Testis (tissue), 2 donors: Measurements from ENCODE around the gene JAK3.

ENCODE experiments used
- CTCF ChIP-seq, 3 experiments: fragments of 450-650 bp in 2 of 3; fragments of 200-600 bp in 1 of 3; sonication (generic) in 1 of 3; IDR thresholded peaks; one replicate each; pipeline ENCODE4 v1.5.1; 2016 to 2019; ENCODE audit warnings: antibody characterized with exemption in 3 of 3, mild to moderate bottlenecking in 2 of 3, moderate library complexity in 1 of 3
- POLR2A ChIP-seq: fragments of 450-650 bp; IDR thresholded peaks from one replicate; pipeline ENCODE4 v1.6.1; 2017; ENCODE audit warnings: antibody characterized with exemption, mild to moderate bottlenecking, moderate library complexity

- TF ChIP-seq POLR2A (no peak), CTCF (IDR thresholded peaks at IDR 0.05) (no peak)
Measured at GRCh38 chr19:17893766-17894165, 46.0 kb upstream of the JAK3 start.
